K562 (cell line): ENCODE measurements around the gene HEPHL1. TPM values are rescaled to one million over a fixed set of nuclear protein-coding genes. Genes with fewer than 3 reads are reported as not detected.

Experiments
- ARNT ChIP-seq, 2 experiments: fragments of 450-650 bp; IDR thresholded peaks; 2 replicates each; pipeline ENCODE4 v1.6.1; 2016; ENCODE audit warnings: mild to moderate bottlenecking in 1 of 2
- ATF2 ChIP-seq: sonication (generic); formaldehyde crosslinking; IDR thresholded peaks from 2 replicates; pipeline ENCODE4 v1.8.1; 2022; ENCODE audit warnings: missing genetic modification reagents
- CHD1 ChIP-seq: fragments of 200-600 bp; sonication (generic); IDR thresholded peaks from one replicate; pipeline ENCODE4 v1.6.1; 2012; ENCODE audit warnings: mild to moderate bottlenecking, moderate library complexity, low read length, inconsistent platforms
- ELF1 ChIP-seq: fragments of 200-800 bp; sonication (Bioruptor generic); IDR thresholded peaks from 2 replicates; pipeline ENCODE4 v1.6.1; 2016; ENCODE audit warnings: missing genetic modification characterization, missing compliant biosample characterization
- ELK1 ChIP-seq: sonication (generic); formaldehyde crosslinking; IDR thresholded peaks from 2 replicates; pipeline ENCODE4 v1.8.1; 2022; ENCODE audit warnings: missing genetic modification reagents
- ERF ChIP-seq: fragments of 450-650 bp; formaldehyde crosslinking; IDR thresholded peaks from 2 replicates; pipeline ENCODE4 v1.4.0; 2020; ENCODE audit warnings: mild to moderate bottlenecking, mixed read lengths
- ETS2 ChIP-seq: IDR thresholded peaks from 2 replicates; pipeline ENCODE4 v1.6.1; 2016; ENCODE audit warnings: borderline replicate concordance, missing genetic modification characterization, mild to moderate bottlenecking, moderate library complexity, missing compliant biosample characterization; ENCODE audit not compliant: poor library complexity, severe bottlenecking
- FOXM1 ChIP-seq, 2 experiments: fragments of 450-650 bp in 1 of 2; sonication (generic) in 1 of 2; formaldehyde crosslinking in 1 of 2; IDR thresholded peaks; 2 replicates each; pipeline versions ENCODE4 v1.6.1 to v1.9.0; 2017 to 2022; ENCODE audit warnings: low read depth in 2 of 2, mild to moderate bottlenecking in 2 of 2, missing genetic modification reagents in 1 of 2, moderate library complexity in 1 of 2
- FOXP4 ChIP-seq: sonication (generic); formaldehyde crosslinking; IDR thresholded peaks from 2 replicates; pipeline ENCODE4 v1.8.0; 2022; ENCODE audit warnings: mild to moderate bottlenecking, missing genetic modification reagents, borderline replicate concordance
- L3MBTL2 ChIP-seq: fragments of 450-650 bp; IDR thresholded peaks from 2 replicates; pipeline ENCODE4 v1.6.1; 2016; ENCODE audit warnings: mild to moderate bottlenecking, moderate library complexity
- MED1 ChIP-seq: sonication (generic); formaldehyde crosslinking; IDR thresholded peaks from 2 replicates; pipeline ENCODE4 v1.8.1; 2023; ENCODE audit warnings: missing genetic modification reagents, borderline replicate concordance
- MEF2A ChIP-seq: IDR thresholded peaks from 2 replicates; pipeline ENCODE4 v1.6.1; 2011; ENCODE audit warnings: low read depth, mild to moderate bottlenecking, low read length, moderate library complexity; ENCODE audit not compliant: control insufficient read depth
- MNT ChIP-seq, 2 experiments: fragments of 450-650 bp; conservative IDR thresholded peaks; 2 replicates each; pipeline ENCODE4 v1.6.1; 2017; ENCODE audit warnings: mild to moderate bottlenecking in 2 of 2, moderate library complexity in 2 of 2
- PML ChIP-seq: IDR thresholded peaks from 2 replicates; pipeline ENCODE4 v1.6.1; 2012; ENCODE audit warnings: low read length, inconsistent platforms
- SREBF1 ChIP-seq: fragments of 150-350 bp; IDR thresholded peaks from 2 replicates; pipeline ENCODE4 v1.6.1; 2014; ENCODE audit warnings: antibody characterized with exemption, low read depth, low read length, borderline replicate concordance
- TAL1 ChIP-seq: fragments of 450-650 bp; IDR thresholded peaks from 2 replicates; pipeline ENCODE4 v1.6.1; 2016; ENCODE audit warnings: mild to moderate bottlenecking
- TEAD4 ChIP-seq, 2 experiments: sonication (generic) in 1 of 2; formaldehyde crosslinking in 1 of 2; IDR thresholded peaks; 2 replicates each; pipeline versions ENCODE4 v1.6.1 to v1.8.0; 2012 to 2022; ENCODE audit warnings: borderline replicate concordance in 1 of 2, inconsistent platforms in 1 of 2, low read length in 1 of 2, mild to moderate bottlenecking in 1 of 2, missing genetic modification reagents in 1 of 2
- TGIF2 ChIP-seq: sonication (generic); formaldehyde crosslinking; IDR thresholded peaks from 2 replicates; pipeline ENCODE4 v1.8.1; 2022; ENCODE audit warnings: mild to moderate bottlenecking, missing genetic modification reagents, moderate library complexity
- ZEB2 ChIP-seq: fragments of 450-650 bp; IDR thresholded peaks from 2 replicates; pipeline ENCODE4 v1.6.1; 2016
- ZFPM2 ChIP-seq: fragments of 250-450 bp; sonication (Bioruptor Pico); IDR thresholded peaks from 2 replicates; pipeline ENCODE4 v1.5.1; 2022; ENCODE audit warnings: mild to moderate bottlenecking
- ZNF398 ChIP-seq: fragments of 250-450 bp; sonication (Bioruptor Pico); IDR thresholded peaks from 2 replicates; pipeline ENCODE4 v1.8.0; 2021; ENCODE audit warnings: moderate library complexity, mild to moderate bottlenecking, inconsistent platforms
- polyA plus RNA-seq, 8 experiments: library from polyadenylated mRNA; depleted of rRNA in 4 of 8; stranded (reverse) in 5 of 8; unstranded in 3 of 8; fragments of >200 nt; fragmentation: Nextera tagmentation in 2 of 8; fragmentation: Illumina TruSeq in 1 of 8; extraction: Ambion mirVana in 2 of 8; extraction: Trizol in 1 of 8; gene quantifications; 2 replicates each; pipeline versions ENCODE4 v1.2.1 to v1.2.3, GENCODE V29; 2011 to 2014; ENCODE audit warnings: inconsistent platforms in 1 of 8, missing spikeins in 1 of 8
- total RNA-seq, 7 experiments: library from RNA; depleted of rRNA in 6 of 7; stranded (reverse); fragments of >200 nt in 6 of 7; fragmentation: Illumina TruSeq in 2 of 7; extraction: Trizol in 2 of 7; gene quantifications; 2 replicates each; pipeline versions ENCODE4 v1.2.1 to v1.2.3, GENCODE V29; 2011 to 2021; ENCODE audit warnings: low replicate concordance in 1 of 7

HEPHL1 gene
- total and polyA plus RNA-seq, 9 of the 15 experiments (the other 6 are each of a cell fraction or from before 2014, with no cell fraction given): 0.01 TPM; not detected in 8

GRCh38 chr11:93974759-93975158, 46.4 kb upstream of the HEPHL1 start (continued):
- TF ChIP-seq ZNF398 (CRISPR knock-in tag) (no peak), TAL1 (no peak), SREBF1 (no peak), FOXP4 (CRISPR knock-in tag) (no peak), FOXM1 (IDR thresholded peaks at IDR 0.05; ENCODE audit: low read depth) (0 out of 2 replicates have a peak, but pooled peaks have one; percentile 20), FOXM1 (CRISPR knock-in tag; IDR thresholded peaks at IDR 0.05; ENCODE audit: low read depth) (no peak), TEAD4 (IDR thresholded peaks at IDR 0.05; ENCODE audit: low read length) (0 out of 2 replicates have a peak, but pooled peaks have one; percentile 31), TEAD4 (CRISPR knock-in tag; IDR thresholded peaks at IDR 0.05; ENCODE audit: borderline replicate concordance) (no peak), PML (no peak), ERF (no peak), ELK1 (CRISPR knock-in tag) (no peak), CHD1 (no peak), MED1 (no peak), TGIF2 (CRISPR knock-in tag) (no peak), L3MBTL2 (no peak), ZEB2 (peak; percentile 55; the same call in 1 of the 2 replicates), ETS2 (no peak), ELF1 (tag) (no peak), ZFPM2 (CRISPR knock-in tag) (no peak), MNT (conservative IDR thresholded peaks at IDR 0.05) (no peak), MEF2A (peak; percentile 9; the same call in 1 of the 2 replicates), ATF2 (CRISPR knock-in tag) (no peak), ARNT (IDR thresholded peaks at IDR 0.05) (peak in 1 of 2 experiments; percentile 80; a peak in 1 of 4 replicates)
